ENCODE data around the gene ACSF2. TPM values are rescaled to one million over a fixed set of nuclear protein-coding genes. Genes with fewer than 3 reads are reported as not detected.
A peak's percentile ranks its signal among the peaks of the same experiment; 100 is the strongest.
"Not testable (repeated sequence)": the region's sequence is repeated elsewhere in the genome, so short reads cannot be mapped to it uniquely, and the experiment has no call there.

ACSF2 gene
- total RNA-seq, 1 experiment from 2014 or later = 14.8 TPM

DNA sequence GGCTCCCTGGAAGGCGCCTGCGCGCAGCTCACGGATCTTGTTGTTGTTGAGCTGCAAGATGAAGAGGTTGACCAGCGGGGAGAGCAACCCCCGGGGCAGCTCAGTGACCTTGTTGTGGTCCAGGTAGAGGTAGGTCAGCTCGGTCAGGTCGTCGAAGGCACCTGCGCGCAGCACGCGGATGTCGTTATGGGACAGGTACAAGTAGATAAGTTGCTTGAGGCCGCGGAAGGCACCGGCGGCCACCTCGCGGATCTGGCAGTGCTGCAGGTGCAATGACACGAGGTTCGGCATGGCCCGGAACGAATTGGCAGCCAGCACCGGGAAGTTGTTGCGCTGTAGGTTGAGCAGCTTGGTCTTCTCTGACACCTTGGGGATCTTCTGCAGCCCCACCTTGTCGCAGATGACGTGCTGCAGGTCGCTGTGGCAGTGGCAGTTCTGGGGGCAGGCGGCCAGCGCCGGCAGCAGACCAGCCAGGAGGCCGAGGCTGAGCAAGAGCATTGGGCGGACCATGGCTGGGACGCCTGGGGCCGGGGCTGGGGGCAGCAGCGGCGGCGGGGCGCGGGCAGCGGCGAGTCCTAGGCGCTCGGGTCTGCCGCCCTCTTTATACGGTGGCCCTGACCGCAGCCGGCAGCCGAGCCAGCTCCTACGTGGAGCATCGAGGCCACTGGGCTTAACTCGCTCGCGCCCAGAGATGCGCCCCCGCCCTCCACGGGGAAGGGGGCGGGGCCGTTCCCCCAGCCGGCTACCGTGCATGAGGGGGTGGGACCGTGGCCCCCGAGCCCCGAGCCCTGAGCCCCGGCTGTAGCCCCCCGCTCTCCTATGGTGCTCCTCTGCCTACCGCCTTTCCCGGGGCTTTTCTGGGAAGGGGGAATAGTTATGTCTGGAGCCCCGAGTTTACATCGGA is 42.5 kb downstream of the ACSF2 start, which contains the start of gene CHAD:
CHAD (minus strand) TSS at position 577 of the 904 bp plus-strand sequence; CDS start at position 510, 67 bp downstream.
- DNase-seq = peak; percentile 90
- peak within 1 kb of the TSS; percentile 23; the same call in 1 of the 2 replicates for H3K4me3 ChIP-seq (ENCODE audit: insufficient read depth, low read depth, low read length)
- H3K36me3 ChIP-seq (replicated peaks; ENCODE audit: control insufficient read depth, insufficient read depth, low read length) = no peaks in the 10 kb centered on the region
- peaks cover 15% of the 10 kb centered on the region; the same call in 1 of the 2 replicates for H3K27me3 ChIP-seq (ENCODE audit: control insufficient read depth, insufficient read depth, low read length)

DNA sequence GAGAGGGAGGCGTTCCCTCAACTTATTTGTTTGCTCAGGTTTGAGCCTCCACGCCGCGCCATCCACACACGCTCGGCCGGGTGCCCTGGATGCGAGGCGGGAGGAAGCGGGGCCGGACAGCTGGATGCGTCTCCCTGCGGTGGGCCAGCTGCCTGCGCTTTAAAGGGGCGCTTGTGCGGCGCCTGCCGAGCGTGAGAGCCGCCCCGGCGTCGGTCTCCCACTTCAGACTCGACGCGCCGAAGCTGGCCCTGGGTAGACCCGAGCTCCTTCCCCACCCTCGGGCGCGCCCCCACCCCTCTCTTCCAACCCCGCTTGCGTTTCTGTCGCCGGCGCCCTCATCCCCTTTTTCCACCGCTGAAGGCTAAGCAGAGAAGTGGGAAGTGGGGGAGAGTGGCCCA is 43.2 kb downstream of the ACSF2 start:
- Histone ChIP-seq H3K36me3 (replicated peaks; ENCODE audit: control insufficient read depth, insufficient read depth, low read length) (no peaks in the 10 kb centered on the region), H3K27me3 (ENCODE audit: control insufficient read depth, insufficient read depth, low read length) (peaks cover 15% of the 10 kb centered on the region; the same call in 1 of the 2 replicates), H3K4me3 (ENCODE audit: insufficient read depth, low read depth, low read length) (peak overlapping the region; percentile 23; the same call in 1 of the 2 replicates)

GRCh38 chr17:50469671-50470305 is 43.8 kb downstream of the ACSF2 start:
- H3K27me3 ChIP-seq (ENCODE audit: control insufficient read depth, insufficient read depth, low read length) = peaks cover 15% of the 10 kb centered on the region; the same call in 1 of the 2 replicates

More for the DNA sequence above, 43.2 kb downstream of the ACSF2 start:
- peak; percentile 81 for DNase-seq

DNA sequence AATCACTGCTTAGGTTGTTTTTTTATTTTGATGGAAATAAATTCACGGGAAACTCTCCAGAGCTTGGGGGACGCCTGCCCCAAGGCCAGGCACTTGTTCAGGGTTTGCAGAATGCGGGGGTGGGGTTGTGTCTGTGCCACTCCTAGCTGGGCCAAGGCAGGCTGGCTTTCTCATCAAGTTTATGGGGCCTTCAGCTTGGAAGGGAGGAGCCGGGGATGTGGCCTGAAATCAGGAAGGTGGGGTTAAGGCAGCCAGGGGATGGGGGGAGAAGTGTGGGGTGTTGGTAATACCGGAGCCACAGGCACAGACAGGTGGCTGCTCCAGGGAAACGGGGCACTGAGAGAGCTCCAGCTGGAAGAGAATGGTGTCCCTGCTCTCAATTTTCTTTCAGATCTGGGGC is 44.4 kb downstream of the ACSF2 start:
- H3K36me3 ChIP-seq (replicated peaks; ENCODE audit: control insufficient read depth, insufficient read depth, low read length) = no peaks in the 10 kb centered on the region
- H3K4me3 ChIP-seq (ENCODE audit: insufficient read depth, low read depth, low read length) = no peak overlapping the region
- H3K27me3 ChIP-seq (ENCODE audit: control insufficient read depth, insufficient read depth, low read length) = peaks cover 15% of the 10 kb centered on the region; the same call in 1 of the 2 replicates
- peak; percentile 68 for DNase-seq

More at GRCh38 chr17:50469671-50470305, 43.8 kb downstream of the ACSF2 start:
- H3K36me3 ChIP-seq (replicated peaks; ENCODE audit: control insufficient read depth, insufficient read depth, low read length) = no peaks in the 10 kb centered on the region
- no peak overlapping the region for H3K4me3 ChIP-seq (ENCODE audit: insufficient read depth, low read depth, low read length)
- peak; percentile 83 for DNase-seq

DNA sequence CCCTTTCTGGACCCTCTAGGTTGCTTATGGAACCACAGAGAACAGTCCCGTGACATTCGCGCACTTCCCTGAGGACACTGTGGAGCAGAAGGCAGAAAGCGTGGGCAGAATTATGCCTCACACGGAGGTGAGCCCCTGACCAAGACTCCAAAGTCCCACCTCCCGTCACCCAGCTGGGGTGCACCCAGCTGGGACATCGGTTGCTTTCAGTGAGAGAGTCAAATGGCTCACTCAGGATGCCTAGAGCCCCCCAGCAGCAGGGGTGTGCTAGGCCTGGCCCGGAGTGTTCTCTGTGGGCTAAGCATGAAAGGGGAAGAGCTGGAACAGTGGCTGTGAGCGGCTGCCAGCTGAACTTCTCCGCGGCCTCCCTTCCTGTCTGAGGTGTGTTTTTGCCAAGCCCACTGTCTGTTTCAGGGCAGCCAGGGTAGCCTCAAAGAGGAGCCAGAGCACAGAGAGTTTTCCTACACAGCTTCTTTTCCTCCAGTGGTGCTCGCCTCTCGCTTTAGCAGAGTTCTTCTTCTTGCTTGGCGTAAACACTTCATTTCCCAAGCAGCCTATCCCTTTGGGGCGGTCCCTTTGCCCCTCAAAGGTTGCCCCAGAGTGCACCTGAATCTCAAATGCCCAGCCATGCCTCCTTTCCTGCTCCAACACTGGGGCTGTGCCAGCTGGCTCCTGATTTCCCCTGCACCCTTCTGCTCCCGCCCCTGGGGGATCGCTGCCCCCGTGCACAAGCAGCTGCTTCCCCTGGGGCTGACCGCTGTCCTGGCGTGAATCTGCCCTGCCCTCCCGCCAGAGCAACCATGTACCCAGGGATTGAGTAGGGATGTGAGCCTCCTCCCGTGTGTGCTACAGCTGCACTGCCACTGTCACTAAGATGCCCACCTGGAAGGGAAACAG is 45.2 kb downstream of the ACSF2 start:
- H3K36me3 ChIP-seq (replicated peaks; ENCODE audit: control insufficient read depth, insufficient read depth, low read length) = no peaks in the 10 kb centered on the region
- H3K4me3 ChIP-seq (ENCODE audit: insufficient read depth, low read depth, low read length) = no peak overlapping the region
- peaks cover 16% of the 10 kb centered on the region for H3K27me3 ChIP-seq (ENCODE audit: control insufficient read depth, insufficient read depth, low read length)
- DNase-seq = peak; percentile 42

DNA sequence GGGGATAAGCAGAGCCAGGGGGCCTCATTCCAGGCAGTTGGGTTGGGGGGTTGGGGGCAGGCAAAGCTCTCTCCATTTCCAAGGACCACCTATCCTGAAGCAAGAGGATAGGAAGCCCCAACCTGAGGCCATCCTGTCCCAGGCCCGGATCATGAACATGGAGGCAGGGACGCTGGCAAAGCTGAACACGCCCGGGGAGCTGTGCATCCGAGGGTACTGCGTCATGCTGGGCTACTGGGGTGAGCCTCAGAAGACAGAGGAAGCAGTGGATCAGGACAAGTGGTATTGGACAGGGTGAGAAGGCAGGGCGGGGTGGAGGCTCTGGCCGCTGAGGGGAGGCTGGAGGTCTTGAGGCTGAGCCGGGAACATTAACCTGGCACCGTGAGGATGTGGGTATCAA is 46.3 kb downstream of the ACSF2 start:
- Histone ChIP-seq H3K27me3 (ENCODE audit: control insufficient read depth, insufficient read depth, low read length) (peaks cover 21% of the 10 kb centered on the region), H3K36me3 (replicated peaks; ENCODE audit: control insufficient read depth, insufficient read depth, low read length) (no peaks in the 10 kb centered on the region), H3K4me3 (ENCODE audit: insufficient read depth, low read depth, low read length) (no peak overlapping the region)
- DNase-seq = no peak

DNA sequence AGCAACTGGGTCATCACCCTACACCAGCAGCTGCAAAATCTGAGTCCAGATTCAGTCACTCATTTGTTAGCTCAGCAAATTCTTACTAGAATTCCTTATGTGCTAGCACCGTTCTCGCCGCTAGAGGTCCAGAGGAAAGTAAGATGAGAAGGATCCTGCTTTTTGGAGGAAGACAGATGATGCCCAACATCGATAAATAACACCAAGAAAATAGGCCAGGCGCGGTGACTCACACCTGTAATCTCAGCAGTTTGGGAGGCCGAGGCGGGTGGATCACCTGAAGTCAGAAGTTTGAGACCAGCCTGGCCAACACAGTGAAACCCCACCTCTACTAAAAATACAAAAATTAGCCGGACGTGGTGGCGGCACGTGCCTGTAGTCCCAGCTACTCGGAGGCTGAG is 46.7 kb downstream of the ACSF2 start:
- peaks cover 21% of the 10 kb centered on the region for H3K27me3 ChIP-seq (ENCODE audit: control insufficient read depth, insufficient read depth, low read length)
- H3K4me3 ChIP-seq (ENCODE audit: insufficient read depth, low read depth, low read length); H3K36me3 ChIP-seq (replicated peaks; ENCODE audit: control insufficient read depth, insufficient read depth, low read length): not testable (repeated sequence)
- peak; percentile 54 for DNase-seq

DNA sequence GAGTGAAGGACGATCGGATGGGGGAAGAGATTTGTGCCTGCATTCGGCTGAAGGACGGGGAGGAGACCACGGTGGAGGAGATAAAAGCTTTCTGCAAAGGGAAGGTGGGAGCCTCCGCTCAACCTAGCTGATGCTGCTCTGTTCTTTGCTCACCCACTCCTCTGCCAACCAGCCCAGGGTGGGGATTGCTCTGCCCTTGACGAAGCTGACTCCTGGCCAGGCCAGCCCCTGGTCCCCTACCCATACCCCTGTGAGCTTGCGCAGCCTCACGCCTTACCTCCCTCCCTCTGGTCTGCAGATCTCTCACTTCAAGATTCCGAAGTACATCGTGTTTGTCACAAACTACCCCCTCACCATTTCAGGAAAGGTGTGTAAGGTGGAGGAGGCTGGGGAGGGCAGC is 47.9 kb downstream of the ACSF2 start:
- no peak overlapping the region for H3K4me3 ChIP-seq (ENCODE audit: insufficient read depth, low read depth, low read length)
- no peaks in the 10 kb centered on the region for H3K36me3 ChIP-seq (replicated peaks; ENCODE audit: control insufficient read depth, insufficient read depth, low read length)

DNA sequence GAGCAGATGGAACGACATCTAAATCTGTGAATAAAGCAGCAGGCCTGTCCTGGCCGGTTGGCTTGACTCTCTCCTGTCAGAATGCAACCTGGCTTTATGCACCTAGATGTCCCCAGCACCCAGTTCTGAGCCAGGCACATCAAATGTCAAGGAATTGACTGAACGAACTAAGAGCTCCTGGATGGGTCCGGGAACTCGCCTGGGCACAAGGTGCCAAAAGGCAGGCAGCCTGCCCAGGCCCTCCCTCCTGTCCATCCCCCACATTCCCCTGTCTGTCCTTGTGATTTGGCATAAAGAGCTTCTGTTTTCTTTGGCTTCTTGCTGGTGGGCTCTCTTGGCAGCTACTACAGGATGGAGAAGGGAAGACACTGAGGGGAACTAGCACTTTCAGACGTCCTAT is 48.5 kb downstream of the ACSF2 start:
- no peaks in the 10 kb centered on the region for H3K36me3 ChIP-seq (replicated peaks; ENCODE audit: control insufficient read depth, insufficient read depth, low read length)
- no peak overlapping the region for H3K4me3 ChIP-seq (ENCODE audit: insufficient read depth, low read depth, low read length)
- DNase-seq = no peak
- peaks cover 8% of the 10 kb centered on the region for H3K27me3 ChIP-seq (ENCODE audit: control insufficient read depth, insufficient read depth, low read length)

More for the DNA sequence above, 47.9 kb downstream of the ACSF2 start:
- no peak for DNase-seq
- H3K27me3 ChIP-seq (ENCODE audit: control insufficient read depth, insufficient read depth, low read length) = peaks cover 11% of the 10 kb centered on the region

- H3K4me3 ChIP-seq (ENCODE audit: insufficient read depth, low read depth, low read length) = no peak overlapping the region
- H3K27me3 ChIP-seq (ENCODE audit: control insufficient read depth, insufficient read depth, low read length) = peaks cover 7% of the 10 kb centered on the region
- 0 out of 2 replicates have a peak, but pooled peaks cover 1% of the 10 kb centered on the region for H3K36me3 ChIP-seq (replicated peaks; ENCODE audit: control insufficient read depth, insufficient read depth, low read length)
- no peak for DNase-seq
Observed at GRCh38 chr17:50475362-50475761, 49.3 kb downstream of the ACSF2 start.

GRCh38 chr17:50475775-50476544 is 49.9 kb downstream of the ACSF2 start:
- H3K4me3 ChIP-seq (ENCODE audit: insufficient read depth, low read depth, low read length); H3K36me3 ChIP-seq (replicated peaks; ENCODE audit: control insufficient read depth, insufficient read depth, low read length); H3K27me3 ChIP-seq (ENCODE audit: control insufficient read depth, insufficient read depth, low read length); DNase-seq: not testable (repeated sequence)

- Histone ChIP-seq H3K36me3 (replicated peaks; ENCODE audit: control insufficient read depth, insufficient read depth, low read length) (0 out of 2 replicates have a peak, but pooled peaks cover 1% of the 10 kb centered on the region), H3K4me3 (ENCODE audit: insufficient read depth, low read depth, low read length) (no peak overlapping the region), H3K27me3 (ENCODE audit: control insufficient read depth, insufficient read depth, low read length) (peaks cover 7% of the 10 kb centered on the region)
- DNase-seq = no peak
Observed at GRCh38 chr17:50476545-50477315, 50.7 kb downstream of the ACSF2 start.

- DNase-seq = no peak
- Histone ChIP-seq H3K27me3 (ENCODE audit: control insufficient read depth, insufficient read depth, low read length) (peaks cover 7% of the 10 kb centered on the region), H3K36me3 (replicated peaks; ENCODE audit: control insufficient read depth, insufficient read depth, low read length) (0 out of 2 replicates have a peak, but pooled peaks cover 1% of the 10 kb centered on the region), H3K4me3 (ENCODE audit: insufficient read depth, low read depth, low read length) (no peak overlapping the region; the same call in 1 of the 2 replicates)
Observed at GRCh38 chr17:50477976-50478375, 52.0 kb downstream of the ACSF2 start.
